Duodenal mucosa (tissue), 2 donors: ENCODE measurements around the gene TPPP2.

ENCODE experiments used
- H3K27ac ChIP-seq: one replicate; pipeline ENCODE4 v1.7.0; 2013; ENCODE audit warnings: low read depth, low read length
- H3K27me3 ChIP-seq, 2 donors: one replicate each; pipeline ENCODE4 v1.7.0; 2013; ENCODE audit warnings: low read length in 2 of 2, control low read depth in 1 of 2; ENCODE audit not compliant: insufficient read depth in 2 of 2, control insufficient read depth in 1 of 2
- H3K36me3 ChIP-seq, 2 donors: one replicate each; pipeline ENCODE4 v1.7.0; 2013; ENCODE audit warnings: low read length in 2 of 2, control low read depth in 1 of 2; ENCODE audit not compliant: insufficient read depth in 2 of 2, control insufficient read depth in 1 of 2
- H3K4me1 ChIP-seq, 2 donors: one replicate each; pipeline ENCODE4 v1.7.0; 2013; ENCODE audit warnings: low read length in 2 of 2, control low read depth in 1 of 2; ENCODE audit not compliant: insufficient read depth in 2 of 2, control insufficient read depth in 1 of 2
- H3K4me3 ChIP-seq, 2 donors: one replicate each; pipeline ENCODE4 v1.7.0; 2013; ENCODE audit warnings: low read length in 2 of 2, low read depth in 1 of 2
- H3K9ac ChIP-seq, 2 donors: one replicate each; pipeline ENCODE4 v1.7.0; 2013; ENCODE audit warnings: low read length in 2 of 2, low read depth in 1 of 2
- H3K9me3 ChIP-seq, 2 donors: one replicate each; pipeline ENCODE4 v1.7.0; 2013; ENCODE audit warnings: low read length in 2 of 2, control low read depth in 1 of 2; ENCODE audit not compliant: control insufficient read depth in 1 of 2

The TPPP2 gene

GRCh38 chr14:21043974-21044618, 14.1 kb downstream of the TPPP2 start:
- H3K36me3 ChIP-seq, result no peaks in the 10 kb centered on the region
- no peak overlapping the region for H3K9ac ChIP-seq
- H3K9me3 ChIP-seq, result no peaks in the 10 kb centered on the region
- H3K4me1 ChIP-seq, result peaks cover 20 to 24% of the 10 kb centered on the region in 2 donors
- no peaks in the 10 kb centered on the region for H3K27me3 ChIP-seq
- H3K4me3 ChIP-seq, result no peak overlapping the region
- H3K27ac ChIP-seq, result no peak overlapping the region

- Histone ChIP-seq H3K4me1 (peaks cover 10 to 14% of the 10 kb centered on the region in 2 donors), H3K27me3 (no peaks in the 10 kb centered on the region), H3K9ac (no peak overlapping the region), H3K9me3 (no peaks in the 10 kb centered on the region), H3K4me3 (no peak overlapping the region), H3K36me3 (no peaks in the 10 kb centered on the region), H3K27ac (no peak overlapping the region)
These were observed 17.4 kb downstream of the TPPP2 start for GRCh38 chr14:21047378-21047781.

DNA sequence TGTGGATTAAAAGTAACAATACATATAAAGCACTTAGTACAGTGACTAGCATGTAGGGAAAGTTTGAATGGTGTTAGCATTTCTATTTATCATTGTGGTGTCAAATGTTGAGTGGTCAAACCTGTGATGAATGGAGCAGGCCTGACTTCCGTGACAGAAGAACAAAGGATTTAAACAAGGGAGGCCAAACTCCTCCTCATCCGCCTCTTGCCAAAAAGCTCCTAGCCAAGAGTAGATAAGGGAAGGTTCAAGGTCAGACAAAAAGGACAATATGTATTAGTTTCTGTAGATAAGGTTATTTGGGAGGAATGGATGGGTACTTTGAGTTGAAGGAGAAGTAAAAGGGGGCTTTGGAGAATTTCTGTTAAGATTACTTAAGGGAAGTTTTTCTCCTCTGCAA, 18.6 kb downstream of the TPPP2 start:
- H3K27me3 ChIP-seq, result no peaks in the 10 kb centered on the region
- no peak overlapping the region for H3K4me3 ChIP-seq
- H3K27ac ChIP-seq, result no peak overlapping the region
- no peaks in the 10 kb centered on the region for H3K36me3 ChIP-seq
- peaks cover 3 to 9% of the 10 kb centered on the region in 2 donors for H3K4me1 ChIP-seq
- H3K9me3 ChIP-seq, result no peaks in the 10 kb centered on the region
- no peak overlapping the region for H3K9ac ChIP-seq

DNA sequence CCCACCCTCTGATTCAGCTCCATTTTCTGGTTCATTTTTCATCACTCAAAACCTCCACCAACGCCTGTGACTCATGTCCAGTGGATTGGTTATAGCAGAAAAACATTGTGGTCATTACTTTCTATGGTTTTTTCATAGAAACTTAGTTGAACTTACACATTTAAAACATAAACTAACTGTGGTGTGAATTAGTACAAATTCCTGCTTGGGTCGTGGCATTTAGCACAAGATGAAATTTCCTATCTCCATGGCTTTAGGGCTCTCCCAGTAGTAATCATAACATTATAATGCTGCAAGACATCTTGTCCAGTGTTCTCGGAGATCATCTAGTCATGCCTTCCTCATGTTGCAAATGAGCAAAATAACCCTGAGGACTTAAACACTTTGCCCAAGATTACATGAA, 19.3 kb downstream of the TPPP2 start:
- H3K4me1 ChIP-seq, result peaks cover 8 to 9% of the 10 kb centered on the region in 2 donors
- H3K27me3 ChIP-seq, result no peaks in the 10 kb centered on the region
- no peaks in the 10 kb centered on the region for H3K36me3 ChIP-seq
- H3K9ac ChIP-seq, result no peak overlapping the region
- H3K9me3 ChIP-seq, result no peaks in the 10 kb centered on the region
- no peak overlapping the region for H3K4me3 ChIP-seq
- no peak overlapping the region for H3K27ac ChIP-seq

DNA sequence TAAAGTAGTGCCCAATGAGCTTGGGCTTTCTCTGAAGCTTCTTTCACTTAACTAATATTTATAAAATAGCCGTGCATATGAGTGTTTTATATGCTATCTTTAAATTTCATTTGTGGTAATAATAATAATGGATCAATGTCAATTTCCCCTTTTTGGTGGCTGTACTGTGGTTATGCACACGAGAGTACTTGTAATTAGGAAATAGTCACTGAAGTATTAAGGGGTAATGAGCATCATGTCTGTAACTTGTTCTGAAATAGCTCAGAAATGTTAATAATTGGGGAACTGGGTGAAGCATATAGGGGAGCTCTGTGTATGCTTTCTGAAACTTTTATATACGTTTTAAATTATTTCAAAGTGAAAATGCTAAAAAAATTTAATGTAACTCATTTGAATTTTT, 20.6 kb downstream of the TPPP2 start:
- peaks cover 20 to 21% of the 10 kb centered on the region in 2 donors for H3K4me1 ChIP-seq
- H3K9me3 ChIP-seq, result no peaks in the 10 kb centered on the region
- no peaks in the 10 kb centered on the region for H3K36me3 ChIP-seq
- no peak overlapping the region for H3K9ac ChIP-seq
- H3K4me3 ChIP-seq, result no peak overlapping the region
- no peak overlapping the region for H3K27ac ChIP-seq
- no peaks in the 10 kb centered on the region for H3K27me3 ChIP-seq

DNA sequence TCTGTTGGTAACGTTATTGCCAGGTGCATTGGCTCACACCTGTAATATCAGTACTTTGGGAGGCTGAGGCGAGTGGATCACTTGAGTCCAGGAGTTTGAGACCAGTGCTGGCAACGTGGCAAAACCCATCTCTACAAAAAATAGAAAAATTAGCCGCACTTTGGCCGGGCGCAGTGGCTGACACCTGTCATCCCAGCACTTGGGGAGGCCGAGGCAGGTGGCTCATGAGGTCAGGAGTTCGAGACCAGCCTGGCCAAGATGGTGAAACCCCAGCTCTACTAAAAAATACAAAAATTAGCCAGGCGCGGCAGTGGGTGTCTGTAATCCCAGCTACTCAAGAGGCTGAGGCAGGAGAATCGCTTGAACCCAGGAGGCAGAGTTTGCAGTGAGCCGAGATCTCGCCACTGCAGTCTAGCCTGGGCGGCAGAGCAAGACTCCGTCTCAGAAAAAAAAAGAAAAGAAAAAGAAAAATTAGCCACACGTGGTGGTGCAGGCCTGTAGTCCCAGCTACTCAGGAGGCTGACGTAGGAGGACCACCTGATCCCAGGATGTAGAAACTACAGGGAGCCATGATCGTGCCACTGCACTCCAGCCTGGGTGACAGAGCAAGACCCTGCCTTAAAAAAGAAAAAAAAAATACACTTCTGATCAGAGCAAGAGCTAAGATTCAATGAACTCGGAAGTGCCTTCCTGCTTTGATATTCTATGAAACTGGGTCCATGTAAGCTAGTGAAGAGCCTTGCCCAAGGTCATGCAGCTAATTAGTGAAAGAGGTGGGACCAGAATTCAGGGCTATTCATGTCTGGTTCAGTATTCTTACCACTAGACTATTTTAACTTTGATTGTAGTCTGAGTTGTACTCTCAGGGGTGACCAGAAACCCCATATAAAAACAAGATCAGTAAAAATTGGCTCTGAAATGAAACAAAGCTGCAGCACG, 23.4 kb downstream of the TPPP2 start:
- H3K4me1 ChIP-seq, result peaks cover 28 to 31% of the 10 kb centered on the region in 2 donors
- H3K9ac ChIP-seq, result no peak overlapping the region
- H3K9me3 ChIP-seq, result no peaks in the 10 kb centered on the region
- H3K27me3 ChIP-seq, result no peaks in the 10 kb centered on the region
- H3K36me3 ChIP-seq, result no peaks in the 10 kb centered on the region
- H3K4me3 ChIP-seq, result no peak overlapping the region
- no peak overlapping the region for H3K27ac ChIP-seq

- no peaks in the 10 kb centered on the region for H3K27me3 ChIP-seq
- H3K4me3 ChIP-seq, result peak overlapping the region in 1 of 2 donors; percentile 27
- peaks cover 28 to 31% of the 10 kb centered on the region in 2 donors for H3K4me1 ChIP-seq
- H3K36me3 ChIP-seq, result no peaks in the 10 kb centered on the region
- H3K27ac ChIP-seq, result no peak overlapping the region
- H3K9ac ChIP-seq, result no peak overlapping the region
- H3K9me3 ChIP-seq, result no peaks in the 10 kb centered on the region
These were observed 24.2 kb downstream of the TPPP2 start for GRCh38 chr14:21054123-21054767.

DNA sequence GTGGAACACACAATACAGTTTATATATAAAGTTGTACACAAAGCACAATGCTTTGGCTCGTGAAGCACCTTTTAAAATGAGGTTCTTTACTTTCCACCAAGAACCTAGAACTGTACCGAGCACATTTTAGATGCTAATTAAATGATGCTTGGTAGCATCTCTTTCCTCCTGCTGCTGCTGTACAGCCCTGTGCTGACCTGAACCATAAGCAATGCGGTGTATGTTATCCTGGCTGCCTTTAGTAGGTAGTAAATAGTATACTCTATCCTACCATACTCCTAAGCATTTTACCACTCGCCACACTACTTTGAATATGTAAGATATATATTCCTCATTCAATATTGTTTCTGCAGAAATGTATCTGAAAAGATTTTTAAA, 24.7 kb downstream of the TPPP2 start:
- Histone ChIP-seq H3K9me3 (no peaks in the 10 kb centered on the region), H3K4me1 (peaks cover 28 to 31% of the 10 kb centered on the region in 2 donors), H3K36me3 (no peaks in the 10 kb centered on the region), H3K27me3 (no peaks in the 10 kb centered on the region), H3K27ac (no peak overlapping the region), H3K4me3 (peak overlapping the region in 1 of 2 donors; percentile 27), H3K9ac (no peak overlapping the region)

DNA sequence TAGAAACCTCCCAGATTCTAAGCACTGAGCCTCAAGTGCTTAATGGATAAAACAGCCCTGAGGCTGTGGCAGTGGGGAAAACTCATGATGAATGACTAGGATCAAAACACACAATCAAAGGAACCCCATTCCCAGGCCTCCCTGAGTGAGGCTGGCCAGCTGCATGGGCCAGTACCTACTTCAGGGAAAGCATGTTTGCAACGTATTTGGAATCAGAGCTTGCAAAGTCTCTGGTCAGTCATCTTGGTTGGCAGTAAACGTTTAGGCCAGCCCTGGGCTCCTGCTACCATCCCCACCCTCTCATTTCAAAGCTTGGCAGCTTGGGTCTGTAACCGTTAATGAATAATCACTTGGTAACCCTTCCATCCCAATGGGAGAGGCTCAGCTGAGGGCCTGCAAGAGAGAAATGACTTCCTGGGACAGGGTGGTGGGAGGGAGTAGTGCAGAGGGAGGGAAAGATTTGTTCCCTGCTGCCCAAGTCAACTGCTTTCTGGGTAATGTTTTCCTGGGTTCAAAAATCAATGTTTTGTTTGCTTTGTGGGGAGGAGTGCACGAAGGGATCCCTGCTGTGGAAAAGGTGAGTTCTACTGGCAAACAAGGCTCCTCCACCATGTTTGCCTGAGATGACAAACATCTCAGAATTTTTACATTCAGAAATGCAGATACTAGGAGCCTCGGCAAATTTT, 25.6 kb downstream of the TPPP2 start:
- H3K9ac ChIP-seq, result no peak overlapping the region
- no peaks in the 10 kb centered on the region for H3K27me3 ChIP-seq

More for the DNA sequence above, 25.6 kb downstream of the TPPP2 start:
- H3K36me3 ChIP-seq, result no peaks in the 10 kb centered on the region
- H3K4me1 ChIP-seq, result peaks cover 31 to 32% of the 10 kb centered on the region in 2 donors
- peak overlapping the region in 1 of 2 donors; percentile 36 for H3K4me3 ChIP-seq
- no peaks in the 10 kb centered on the region for H3K9me3 ChIP-seq
- no peak overlapping the region for H3K27ac ChIP-seq
